Neural progenitor cell (in vitro differentiated cells): Measurements from ENCODE around the gene NACAD.

Source experiments
- EZH2 ChIP-seq: fragments of 200-600 bp; sonication (generic); IDR thresholded peaks from 2 replicates; pipeline ENCODE4 v1.6.1; 2017; ENCODE audit warnings: antibody characterized with exemption, mild to moderate bottlenecking, moderate library complexity
- TF ChIP-seq, protein P1 (sequence below): fragments of 200-600 bp; sonication (generic); IDR thresholded peaks from 2 replicates; pipeline ENCODE4 v1.5.1; 2017; ENCODE audit warnings: antibody characterized with exemption, mild to moderate bottlenecking

DNA sequence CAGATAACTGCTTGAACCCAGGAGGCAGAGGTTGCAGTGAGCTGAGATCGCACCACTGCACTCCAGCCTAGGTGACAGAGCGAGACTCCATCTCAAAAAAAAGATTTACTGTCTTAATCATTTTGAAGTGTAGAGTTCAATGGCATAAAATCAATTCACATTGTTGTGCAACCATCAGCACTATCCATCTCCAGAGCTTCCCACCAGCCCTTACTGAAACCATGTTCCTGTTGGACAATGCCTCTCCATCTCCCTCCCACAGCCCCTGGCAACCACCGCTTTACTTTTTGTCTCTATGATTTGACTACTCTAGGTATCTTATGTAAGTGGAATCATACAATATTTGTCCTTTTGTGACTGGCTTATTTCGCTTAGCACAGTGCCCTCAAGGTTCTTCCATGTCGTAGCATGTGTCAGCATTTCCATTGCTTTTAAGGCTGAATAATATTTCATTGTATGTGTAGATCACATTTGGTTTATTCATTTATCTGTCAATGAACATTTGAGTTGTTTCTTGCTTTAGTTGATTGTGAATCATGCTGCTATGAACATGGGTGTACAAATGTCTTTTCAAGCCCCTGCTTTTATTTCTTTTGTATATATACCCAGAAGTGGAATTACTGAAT, 33.1 kb downstream of the NACAD start:
- TF ChIP-seq, protein P1, sequence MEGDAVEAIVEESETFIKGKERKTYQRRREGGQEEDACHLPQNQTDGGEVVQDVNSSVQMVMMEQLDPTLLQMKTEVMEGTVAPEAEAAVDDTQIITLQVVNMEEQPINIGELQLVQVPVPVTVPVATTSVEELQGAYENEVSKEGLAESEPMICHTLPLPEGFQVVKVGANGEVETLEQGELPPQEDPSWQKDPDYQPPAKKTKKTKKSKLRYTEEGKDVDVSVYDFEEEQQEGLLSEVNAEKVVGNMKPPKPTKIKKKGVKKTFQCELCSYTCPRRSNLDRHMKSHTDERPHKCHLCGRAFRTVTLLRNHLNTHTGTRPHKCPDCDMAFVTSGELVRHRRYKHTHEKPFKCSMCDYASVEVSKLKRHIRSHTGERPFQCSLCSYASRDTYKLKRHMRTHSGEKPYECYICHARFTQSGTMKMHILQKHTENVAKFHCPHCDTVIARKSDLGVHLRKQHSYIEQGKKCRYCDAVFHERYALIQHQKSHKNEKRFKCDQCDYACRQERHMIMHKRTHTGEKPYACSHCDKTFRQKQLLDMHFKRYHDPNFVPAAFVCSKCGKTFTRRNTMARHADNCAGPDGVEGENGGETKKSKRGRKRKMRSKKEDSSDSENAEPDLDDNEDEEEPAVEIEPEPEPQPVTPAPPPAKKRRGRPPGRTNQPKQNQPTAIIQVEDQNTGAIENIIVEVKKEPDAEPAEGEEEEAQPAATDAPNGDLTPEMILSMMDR: no peak
- no peak for TF ChIP-seq EZH2
